Gastrocnemius medialis (tissue), 4 donors: ENCODE data around the gene GATC.

Experiments
- CTCF ChIP-seq, 5 experiments: fragments of 450-650 bp in 3 of 5; fragments of 200-600 bp in 2 of 5; sonication (generic) in 2 of 5; IDR thresholded peaks in 4 of 5; conservative IDR thresholded peaks in 1 of 5; 1 replicate in 4 of 5; 2 replicates in 1 of 5; pipeline ENCODE4 v1.5.1; 2016 to 2019; ENCODE audit warnings: antibody characterized with exemption in 5 of 5, mild to moderate bottlenecking in 3 of 5, moderate library complexity in 3 of 5
- POLR2A ChIP-seq, 2 donors: fragments of 450-650 bp; IDR thresholded peaks; one replicate each; pipeline ENCODE4 v1.6.1; 2017; ENCODE audit warnings: antibody characterized with exemption in 2 of 2, mild to moderate bottlenecking in 2 of 2, moderate library complexity in 2 of 2

- TF ChIP-seq CTCF (IDR thresholded peaks at IDR 0.05 in 4 of 5, conservative IDR thresholded peaks at IDR 0.05 in 1 of 5) (no peak), POLR2A (IDR thresholded peaks at IDR 0.05) (no peak)
These were observed 51.4 kb downstream of the GATC start for GRCh38 chr12:120497524-120498150.
